Right lobe of liver (tissue), 4 donors: ENCODE measurements around the gene SH3GL3.

Experiments used
- CTCF ChIP-seq, 4 donors: fragments of 200-600 bp in 3 of 4; fragments of 450-650 bp in 1 of 4; IDR thresholded peaks; one replicate each; pipeline versions ENCODE4 v1.5.1 to v1.8.0; 2016 to 2022; ENCODE audit warnings: antibody characterized with exemption in 4 of 4, mild to moderate bottlenecking in 2 of 4
- POLR2A ChIP-seq: fragments of 450-650 bp; IDR thresholded peaks from one replicate; pipeline ENCODE4 v1.6.1; 2017; ENCODE audit warnings: antibody characterized with exemption, mild to moderate bottlenecking
- donor health status: DM: no; HTN: no; CAD: no.
- donor health status: DM: no; HTN: no; CAD: no.
- donor health status: DM: no; HTN: yes; CAD: no.

GRCh38 chr15:83558146-83558545 lies 111.0 kb downstream of the SH3GL3 start:
- no peak for TF ChIP-seq POLR2A
- TF ChIP-seq CTCF (IDR thresholded peaks at IDR 0.05) = no peak
